GM19452 (cell line): Measurements from ENCODE around the gene ALPK1.
A peak's percentile ranks its signal among the peaks of the same experiment; 100 is the strongest.
"Not testable (repeated sequence)": the region's sequence is repeated elsewhere in the genome, so short reads cannot be mapped to it uniquely, and the experiment has no call there.

Experiments
- ATAC-seq: cut with Tn5 transposase; IDR thresholded peaks from one replicate; pipeline ENCODE4 v1.9.1; 2021; ENCODE audit not compliant: unreplicated experiment

ALPK1 gene

DNA sequence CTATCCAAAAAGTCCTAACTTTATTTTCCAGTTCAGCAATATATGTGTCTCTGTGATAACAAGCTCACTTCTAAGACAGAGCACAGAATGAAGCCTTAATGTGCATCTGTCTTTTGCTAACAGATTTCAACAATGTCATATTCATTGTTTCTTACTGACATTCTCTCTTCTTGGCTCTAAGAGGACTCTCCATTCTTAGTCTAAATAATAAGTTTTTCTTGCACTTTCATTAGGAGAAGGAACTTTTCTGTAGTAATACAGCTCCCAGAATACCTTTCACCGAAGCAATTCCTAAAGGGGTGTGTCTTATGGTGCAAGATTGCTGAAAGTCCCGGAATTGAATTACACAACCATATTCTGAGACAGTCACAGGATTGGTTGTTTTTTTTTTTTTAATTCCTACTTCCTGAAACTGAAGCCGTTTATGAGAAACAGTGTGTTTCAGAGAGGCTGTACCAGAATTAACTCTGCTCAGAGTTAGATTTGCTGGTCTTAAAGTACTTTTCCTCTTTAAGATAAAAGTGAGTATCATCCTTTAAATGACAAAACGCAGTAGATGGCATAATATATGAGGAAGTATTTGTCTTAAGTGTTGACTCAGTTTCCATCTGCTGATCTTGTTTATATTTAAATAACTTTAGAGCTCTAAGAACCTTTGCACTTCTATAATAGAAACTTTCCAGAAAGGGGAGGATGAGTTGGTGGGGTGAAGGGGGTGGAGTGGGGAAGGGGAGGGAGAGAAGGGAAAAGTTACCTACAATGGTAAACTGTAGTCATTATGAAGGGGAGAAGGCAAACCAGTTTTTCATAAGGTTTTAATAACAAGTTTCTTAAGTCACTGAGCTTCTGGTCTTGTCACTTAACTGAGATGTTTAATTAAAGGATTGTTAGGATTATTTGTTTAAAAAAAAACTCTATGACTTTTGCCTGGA, at the start of gene ALPK1:
Gene ALPK1 (plus strand): TSS at position 421 of the 932 bp plus-strand sequence.
- ATAC-seq = peak; percentile 83

DNA sequence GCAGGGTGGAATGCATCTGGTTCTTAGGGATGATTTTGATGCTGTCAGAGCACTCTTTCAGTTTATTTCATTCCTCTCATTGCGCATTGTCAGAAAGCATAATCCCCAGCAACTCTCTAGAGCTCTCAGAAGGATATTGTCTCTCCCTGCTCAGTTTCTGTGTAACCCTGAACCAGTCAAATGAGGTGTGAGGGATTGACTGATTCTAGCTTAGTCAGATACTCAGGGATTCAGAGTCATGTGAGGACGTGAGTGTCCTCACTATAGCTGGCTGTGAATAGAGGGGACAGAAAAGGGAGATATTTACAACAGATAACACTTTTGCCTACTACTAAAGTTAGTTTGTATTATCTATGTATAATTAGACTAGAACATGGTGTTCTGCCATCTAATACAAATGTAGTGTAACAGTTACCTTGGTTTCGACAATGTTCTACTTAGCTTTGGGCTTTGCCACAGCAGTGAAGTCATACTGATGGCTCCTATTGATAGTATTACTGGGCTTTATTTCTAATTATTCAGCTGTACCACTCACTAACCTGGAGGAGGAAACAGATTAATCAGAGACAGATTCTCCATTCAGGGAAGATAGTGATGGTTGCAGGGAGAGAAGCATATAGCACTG, 46.0 kb upstream of the ALPK1 start:
- no peak for ATAC-seq

DNA sequence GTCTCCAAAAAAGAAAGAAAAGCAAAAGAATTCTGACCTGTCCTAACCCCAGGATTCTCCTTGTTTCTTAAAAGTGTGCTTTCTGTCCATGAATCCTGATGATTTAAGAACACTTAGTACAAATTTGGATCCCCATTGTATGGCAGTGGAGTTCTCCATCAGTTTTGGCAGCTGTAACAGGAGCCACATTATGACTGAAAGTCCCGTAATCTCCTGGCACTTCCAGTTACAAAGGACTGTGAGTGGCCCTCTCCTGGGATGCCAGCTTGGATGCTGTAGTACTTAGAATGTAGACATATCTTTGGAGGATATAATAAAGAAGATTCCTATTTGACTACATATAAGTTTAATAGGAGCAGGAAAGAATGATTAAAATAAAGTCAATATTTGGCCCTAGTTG, 44.9 kb upstream of the ALPK1 start:
- no peak for ATAC-seq

DNA sequence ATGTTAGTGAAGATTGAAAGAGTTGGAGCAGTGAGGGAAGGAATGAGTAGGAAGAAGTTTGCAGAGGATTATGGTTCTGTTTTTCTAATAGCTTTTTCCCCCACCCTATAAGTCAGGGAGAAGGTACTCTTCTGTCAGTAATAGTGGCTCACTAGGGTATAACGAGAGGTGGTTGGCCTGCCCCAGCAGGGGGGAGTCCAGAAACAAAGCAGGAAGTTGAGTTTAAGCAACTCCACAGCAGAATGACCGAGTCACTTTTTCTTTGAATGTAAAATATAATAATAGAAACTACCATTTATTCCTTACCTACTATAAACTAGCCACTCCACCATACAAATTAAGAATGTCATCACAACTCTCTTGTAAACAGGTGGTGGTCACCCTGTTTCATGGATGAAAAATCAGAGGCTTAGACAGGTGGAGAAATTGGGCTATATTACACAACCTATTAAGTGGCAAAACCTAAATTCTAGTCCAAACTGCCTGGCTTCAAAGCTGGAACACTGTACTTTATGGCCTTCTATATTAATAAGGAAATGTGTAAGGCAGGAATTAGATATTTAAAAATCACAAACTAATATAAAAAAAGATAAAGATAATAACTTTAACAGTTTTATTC, 43.7 kb upstream of the ALPK1 start:
- ATAC-seq = peak; percentile 78

DNA sequence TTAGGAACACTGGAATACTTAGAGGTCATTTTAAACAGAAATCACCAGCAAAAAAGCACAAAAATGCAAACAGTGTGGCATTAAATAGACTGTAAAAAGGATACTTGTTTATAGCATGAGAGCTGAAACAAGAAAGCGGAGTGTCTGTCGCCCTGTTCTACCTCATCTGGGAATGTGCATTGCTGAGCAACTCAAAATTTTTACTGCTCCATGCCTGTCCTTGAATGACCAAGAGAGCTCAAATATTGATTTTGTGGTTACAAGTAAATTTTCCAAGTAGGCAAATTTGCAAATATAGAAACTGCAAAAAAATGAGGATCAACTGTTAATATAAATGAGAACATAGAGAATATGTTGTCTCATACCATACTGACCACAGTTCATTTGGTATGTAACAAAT, 40.1 kb upstream of the ALPK1 start:
- no peak for ATAC-seq

DNA sequence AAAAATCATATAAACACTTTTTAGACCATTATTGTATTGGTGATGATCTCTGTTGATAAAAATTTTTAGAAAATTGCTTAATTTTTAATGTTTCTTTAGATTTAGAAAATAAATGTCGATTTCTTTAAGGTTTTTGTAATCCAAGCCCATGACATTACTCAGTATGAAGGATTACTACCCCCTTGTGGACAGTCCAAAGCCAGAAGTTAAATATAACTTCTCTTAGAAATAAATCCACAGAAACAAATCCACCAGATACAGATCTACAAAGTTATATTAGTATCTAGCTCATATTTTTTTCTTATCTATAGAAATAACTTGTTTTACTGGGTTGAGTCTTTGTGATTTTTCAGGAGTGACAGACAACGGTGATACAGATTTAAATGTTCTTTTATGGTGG, 30.3 kb upstream of the ALPK1 start:
- ATAC-seq = no peak

DNA sequence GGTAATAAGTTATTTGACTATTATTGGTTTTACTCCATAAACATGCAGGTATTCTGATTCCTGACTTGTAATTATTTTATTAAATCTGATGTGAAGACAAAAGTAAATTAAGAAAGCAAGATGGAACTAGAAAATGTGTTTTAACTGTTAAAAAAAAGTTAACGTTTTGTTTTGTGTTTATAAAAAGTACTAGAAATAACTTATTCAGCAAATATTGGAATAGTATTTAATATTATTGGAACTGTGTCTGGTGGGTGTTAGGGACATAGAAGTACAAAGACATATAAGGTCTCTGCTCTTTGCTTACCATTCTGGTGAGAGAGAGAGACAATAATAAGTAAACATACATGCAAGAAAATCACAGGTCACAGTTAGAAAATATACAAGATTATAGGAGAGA, 27.1 kb upstream of the ALPK1 start:
- ATAC-seq = no peak

DNA sequence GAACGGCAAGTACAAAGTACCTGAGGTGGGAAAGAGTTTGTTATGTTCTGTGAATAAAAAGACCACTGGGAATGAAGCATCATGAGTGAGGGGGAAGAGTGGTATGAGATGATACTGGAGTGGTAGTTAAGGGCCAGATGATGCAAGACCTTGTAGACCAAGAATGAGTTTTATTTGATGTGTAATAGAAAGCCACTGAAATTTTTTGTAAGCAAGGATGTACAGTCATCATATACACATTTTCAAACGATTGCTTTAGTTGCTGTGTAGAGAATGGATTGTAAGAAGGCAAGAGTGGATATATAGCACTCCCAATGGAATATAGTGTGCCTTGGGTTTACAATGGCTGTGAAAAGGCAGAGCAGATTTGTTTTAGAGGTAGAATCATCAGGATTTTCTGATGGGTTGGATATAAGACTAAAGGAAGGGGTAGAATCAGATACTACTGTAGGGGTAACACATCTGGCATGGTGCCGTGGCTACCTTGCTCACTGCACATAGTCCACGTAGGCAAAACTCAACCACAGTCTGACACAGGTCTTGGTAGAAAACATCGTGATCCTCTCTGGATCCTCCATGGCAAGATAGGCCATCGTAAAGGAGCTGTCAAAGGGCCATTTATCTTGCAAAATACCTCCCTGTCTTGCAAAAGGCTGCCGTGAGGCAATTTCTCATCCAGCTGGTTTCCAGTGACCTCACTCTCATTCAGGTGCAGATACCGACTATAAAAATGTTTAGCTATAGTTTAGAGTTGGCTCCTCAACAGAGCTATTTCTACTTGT, 26.3 kb upstream of the ALPK1 start:
- ATAC-seq = no peak

DNA sequence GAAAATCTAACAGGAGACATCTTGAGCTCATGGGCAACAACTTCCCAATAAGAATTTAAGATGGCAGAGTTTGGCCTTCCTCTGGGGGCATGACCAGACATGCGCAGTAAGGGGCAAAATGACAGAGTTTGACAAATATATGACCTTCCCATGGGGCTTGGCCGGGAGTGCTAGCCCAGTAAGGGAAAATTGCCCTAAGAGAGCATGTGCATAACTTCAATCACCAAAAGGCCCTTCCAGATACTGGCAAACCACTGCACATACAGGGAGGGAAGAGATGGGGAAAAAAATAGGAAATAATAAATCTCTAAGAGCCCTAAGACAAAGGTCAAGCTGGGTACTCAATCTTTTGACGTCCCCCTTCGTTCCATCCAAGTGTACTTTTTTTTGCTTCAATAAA, 24.9 kb upstream of the ALPK1 start:
- no peak for ATAC-seq

DNA sequence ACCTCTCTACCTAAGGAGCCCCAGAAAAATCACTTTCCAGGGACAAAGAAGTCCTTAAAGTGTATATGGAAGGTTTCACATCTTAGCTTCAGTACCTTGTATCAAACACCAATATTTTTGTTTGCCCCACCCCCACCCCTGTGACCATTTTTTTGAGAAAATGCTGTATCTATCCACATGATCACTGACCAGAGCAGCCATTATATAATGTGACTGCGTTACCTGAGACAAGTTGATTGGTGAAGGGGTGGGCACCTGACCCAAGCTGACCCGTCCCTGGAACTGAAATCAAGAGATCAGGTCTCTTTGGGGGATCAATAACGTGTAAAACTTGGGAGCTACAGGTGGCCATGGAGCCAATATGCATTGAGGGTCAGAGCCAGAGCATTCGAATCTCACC, 22.2 kb upstream of the ALPK1 start:
- ATAC-seq = no peak

DNA sequence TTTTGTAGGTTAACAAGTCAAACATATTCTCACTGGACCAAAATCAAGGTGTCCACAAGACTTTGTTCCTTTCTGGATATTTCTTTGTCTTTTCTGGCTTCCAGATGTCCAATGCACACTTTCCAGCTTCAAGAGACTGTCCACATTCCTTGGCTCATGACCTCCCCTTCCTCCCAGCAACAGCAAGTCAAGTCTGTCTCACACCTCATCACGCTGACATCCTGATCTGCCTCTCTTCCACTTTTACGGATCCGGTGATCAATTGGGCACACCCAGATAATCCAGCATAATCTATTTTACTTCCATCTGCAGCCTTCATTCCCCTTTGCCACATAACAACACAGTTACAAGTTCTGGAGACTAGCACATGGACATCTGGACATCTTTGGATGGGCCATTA, 21.1 kb upstream of the ALPK1 start:
- no peak for ATAC-seq

DNA sequence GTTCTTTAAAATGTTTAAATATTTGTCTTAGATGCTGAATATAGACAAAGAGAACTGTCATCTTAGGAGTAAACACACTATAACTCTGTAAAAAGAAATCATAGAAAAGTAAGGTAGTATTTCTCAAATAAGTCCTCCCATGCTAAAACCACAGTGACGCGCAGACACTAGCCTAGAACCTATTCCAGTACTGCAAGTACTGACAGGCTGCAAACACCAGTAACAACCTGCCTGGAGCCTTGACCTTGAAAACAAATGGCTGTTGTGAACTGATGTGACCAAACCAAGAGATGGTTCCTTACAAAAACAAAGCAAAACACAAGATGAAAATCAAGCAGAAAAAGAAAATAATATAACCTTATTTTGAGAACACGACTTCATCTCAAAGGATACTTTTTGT, 19.9 kb upstream of the ALPK1 start:
- ATAC-seq = no peak

DNA sequence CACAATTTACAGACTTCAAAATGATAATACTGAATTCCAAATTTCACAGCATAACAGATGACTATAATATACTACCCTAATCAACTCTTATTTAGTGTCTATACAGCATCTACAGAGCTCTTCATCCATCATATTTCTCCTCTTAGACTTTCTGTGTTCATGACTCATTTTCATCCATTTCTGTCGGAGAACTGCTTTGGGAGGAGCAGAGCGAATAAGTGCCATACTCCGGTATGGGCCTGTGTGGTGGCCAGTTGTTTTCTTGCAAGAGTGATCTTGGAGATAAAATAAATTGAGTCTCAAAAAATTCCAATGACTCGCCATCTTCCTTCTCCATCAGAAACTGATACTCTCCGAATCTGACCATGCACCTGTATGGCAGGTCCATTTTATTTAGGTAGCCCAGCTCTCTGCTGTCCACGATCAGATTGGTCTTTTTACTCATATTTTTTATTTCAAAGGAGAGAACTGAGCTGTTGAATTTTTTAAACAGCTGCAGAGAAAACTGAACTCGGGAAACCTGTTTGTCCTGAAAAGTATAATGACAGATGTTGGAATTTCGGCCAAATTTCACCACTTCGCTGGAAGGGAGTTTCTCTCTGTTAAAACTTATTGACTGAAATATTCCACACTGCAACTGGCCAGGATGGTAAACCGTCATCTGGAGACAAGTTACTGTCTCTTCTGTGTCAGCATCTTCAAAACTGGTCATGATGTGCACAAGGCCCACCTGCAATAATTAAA, 19.3 kb upstream of the ALPK1 start:
- no peak for ATAC-seq

DNA sequence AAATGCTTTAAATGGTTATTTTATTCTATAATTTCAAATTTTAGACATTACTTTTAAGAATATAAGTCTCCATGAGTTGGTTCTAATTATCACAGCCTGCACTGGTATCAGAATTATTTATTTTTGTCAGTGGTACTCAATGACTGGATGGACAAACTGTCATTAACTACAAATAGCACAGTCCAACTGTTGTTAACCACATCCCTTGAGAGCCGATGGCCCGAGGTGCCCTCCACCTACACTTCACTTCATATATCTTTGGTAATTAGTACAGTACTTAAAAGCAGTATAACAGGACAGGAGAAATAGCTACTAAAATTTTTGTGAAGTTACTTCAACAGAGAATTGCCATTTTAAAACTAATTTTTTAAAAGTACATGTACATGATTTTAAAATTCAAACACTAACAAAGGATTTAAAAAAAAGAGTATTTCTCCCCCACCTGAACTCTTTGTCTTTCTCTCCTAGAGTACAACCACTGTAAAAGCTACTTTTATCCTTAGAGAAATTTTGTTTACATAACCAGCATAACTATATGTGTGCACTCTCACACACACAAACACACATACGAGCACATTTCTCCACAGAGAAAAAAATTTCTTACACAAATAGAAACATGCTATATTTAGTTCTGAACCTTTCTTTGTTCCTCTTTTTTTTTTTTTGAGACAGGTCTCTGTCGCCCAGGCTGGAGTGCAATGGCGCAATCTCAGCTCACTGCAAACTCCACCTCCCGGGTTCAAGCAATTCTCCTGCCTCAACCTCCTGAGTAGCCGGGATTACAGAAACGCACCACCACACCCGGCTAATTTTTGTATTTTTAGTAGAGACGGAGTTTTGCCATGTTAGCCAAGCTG, 17.9 kb upstream of the ALPK1 start:
- peak; percentile 71 for ATAC-seq

DNA sequence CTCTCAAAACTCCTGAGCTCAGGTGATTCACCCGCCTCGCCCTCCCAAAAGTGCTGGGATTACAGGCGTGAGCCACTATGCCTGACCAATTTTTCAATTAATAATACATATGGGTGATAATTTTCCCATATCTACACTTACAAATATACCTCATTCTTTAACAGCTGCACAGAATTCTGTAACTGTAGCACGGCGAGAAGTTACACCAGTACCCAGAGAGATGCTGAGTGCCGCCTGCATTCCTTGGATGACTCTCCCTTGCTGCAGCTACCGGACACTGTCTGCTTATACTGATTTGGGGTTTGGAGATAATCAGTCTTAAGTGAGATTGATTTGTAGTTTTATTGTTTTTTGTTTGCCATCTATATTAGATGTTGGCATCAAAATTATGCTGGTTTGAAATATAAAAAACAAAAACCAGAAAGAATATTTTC, 17.3 kb upstream of the ALPK1 start:
- ATAC-seq = peak; percentile 12

DNA sequence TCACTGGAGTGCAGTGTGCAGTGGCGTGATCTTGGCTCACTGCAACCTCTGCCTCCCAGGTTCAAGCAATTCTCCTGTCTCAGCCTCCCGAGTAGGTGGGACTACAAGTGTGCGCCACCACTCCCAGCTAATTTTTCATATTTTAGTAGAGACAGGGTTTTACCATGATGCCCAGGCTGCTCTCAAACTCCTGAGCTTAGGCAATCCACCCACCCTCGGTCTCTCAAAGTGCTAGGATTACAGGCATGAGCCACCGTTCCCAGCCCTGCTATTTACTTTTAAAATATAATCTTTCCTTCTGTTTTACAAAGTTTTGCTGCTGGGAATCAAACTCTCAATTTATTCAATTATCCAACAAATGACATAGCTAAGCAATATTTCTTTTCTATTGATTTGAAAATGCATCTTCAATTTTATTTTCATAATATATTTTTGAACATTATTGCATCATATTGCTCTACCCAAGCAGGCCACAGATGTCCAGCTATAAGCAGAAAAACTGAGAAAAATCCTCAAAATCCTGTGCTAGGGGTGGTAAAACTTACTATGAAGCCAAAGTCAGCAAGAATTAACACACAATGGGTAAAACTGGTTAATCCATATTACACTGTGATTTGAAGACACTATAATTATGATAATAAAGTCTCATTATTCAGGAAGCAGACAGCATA, 16.6 kb upstream of the ALPK1 start:
- no peak for ATAC-seq

DNA sequence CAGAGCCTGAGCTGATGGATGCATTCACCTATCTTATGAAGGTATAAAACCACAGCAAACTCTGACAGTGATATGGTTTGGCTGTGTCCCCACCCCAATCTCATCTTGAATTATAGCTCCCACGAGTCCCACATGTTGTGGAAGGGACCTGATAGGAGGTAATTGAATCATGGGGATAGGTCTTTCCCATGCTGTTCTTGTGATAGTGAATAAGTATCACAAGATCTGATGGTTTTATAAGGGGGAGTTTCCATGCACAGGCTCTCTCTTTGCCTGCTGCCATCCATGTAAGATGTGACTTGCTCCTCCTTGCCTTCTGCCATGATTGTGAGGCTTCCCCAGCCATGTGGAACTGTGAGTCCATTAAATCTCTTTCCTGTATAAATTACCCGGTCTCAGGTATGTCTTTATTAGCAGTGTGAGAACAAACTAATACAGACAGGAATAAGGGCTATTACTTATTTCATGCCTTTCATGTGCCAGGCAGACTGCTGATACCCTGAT, 15.2 kb upstream of the ALPK1 start:
- ATAC-seq = not testable (repeated sequence)

DNA sequence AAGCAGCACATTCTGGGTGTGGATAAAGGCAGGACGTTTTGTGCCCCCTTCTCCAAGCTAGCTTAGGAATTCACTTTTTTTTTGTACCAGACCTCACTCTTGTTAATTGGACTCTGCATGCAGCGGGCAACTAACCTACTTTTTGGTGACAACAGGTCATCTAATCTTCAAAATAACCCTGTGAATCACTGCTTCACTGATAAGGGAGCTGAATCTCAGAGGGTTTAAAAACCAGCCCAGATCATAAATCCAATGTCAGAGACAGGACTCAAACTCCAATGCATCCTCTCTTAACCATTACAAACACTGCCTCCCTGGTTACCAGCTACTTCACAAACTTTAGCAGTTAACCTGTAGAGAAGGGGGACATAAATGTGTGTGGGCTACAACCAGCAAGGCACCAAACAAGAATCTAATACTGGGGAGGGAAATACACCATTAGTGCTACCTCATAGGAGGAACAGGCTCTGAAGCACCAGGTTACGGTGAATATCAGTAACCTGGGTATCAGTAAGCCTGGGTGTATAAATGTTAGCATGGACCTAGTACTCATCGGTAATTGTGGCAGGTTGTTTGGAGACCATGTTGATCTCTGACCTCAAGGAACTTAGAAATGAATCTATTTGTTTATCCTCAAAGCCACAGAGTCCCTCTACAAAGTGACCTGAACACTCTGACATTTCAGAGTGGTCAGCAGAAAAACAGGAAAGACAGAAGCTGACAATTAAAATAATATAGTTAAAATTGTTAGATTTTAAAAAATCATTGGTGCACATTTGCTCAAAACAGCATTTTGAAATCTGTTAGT, 14.1 kb upstream of the ALPK1 start:
- no peak for ATAC-seq
